ENCODE results near the gene BHLHE41.

BHLHE41 gene

GRCh38 chr12:26162174-26162573, 37.3 kb upstream of the BHLHE41 start:
- no peak for DNase-seq (ENCODE audit: low read depth)
- H3K4me3 ChIP-seq (ENCODE audit: low read depth, low read length) = no peak overlapping the region
- TF ChIP-seq CTCF (IDR thresholded peaks at IDR 0.05; ENCODE audit: insufficient read depth, low read depth, low read length, missing control alignments) = no peak

GRCh38 chr12:26158078-26158764, 33.4 kb upstream of the BHLHE41 start:
- DNase-seq (ENCODE audit: low read depth) = peak; percentile 78

GRCh38 chr12:26157001-26157400, 32.2 kb upstream of the BHLHE41 start:
- TF ChIP-seq CTCF (IDR thresholded peaks at IDR 0.05; ENCODE audit: insufficient read depth, low read depth, low read length, missing control alignments) = no peak
- DNase-seq (ENCODE audit: low read depth) = no peak
- peak overlapping the region; percentile 31; the same call in 1 of the 2 replicates for H3K4me3 ChIP-seq (ENCODE audit: low read depth, low read length)

More at GRCh38 chr12:26158078-26158764, 33.4 kb upstream of the BHLHE41 start:
- no peak overlapping the region for H3K4me3 ChIP-seq (ENCODE audit: low read depth, low read length)
- peak; percentile 12 for TF ChIP-seq CTCF (IDR thresholded peaks at IDR 0.05; ENCODE audit: insufficient read depth, low read depth, low read length, missing control alignments)

- peak overlapping the region; percentile 31 for H3K4me3 ChIP-seq (ENCODE audit: low read depth, low read length)
- no peak for TF ChIP-seq CTCF (IDR thresholded peaks at IDR 0.05; ENCODE audit: insufficient read depth, low read depth, low read length, missing control alignments)
- peak; percentile 96 for DNase-seq (ENCODE audit: low read depth)
Observed at GRCh38 chr12:26156201-26156871, 31.5 kb upstream of the BHLHE41 start.

- H3K4me3 ChIP-seq (ENCODE audit: low read depth, low read length) = no peak overlapping the region
- no peak for DNase-seq (ENCODE audit: low read depth)
- TF ChIP-seq CTCF (IDR thresholded peaks at IDR 0.05; ENCODE audit: insufficient read depth, low read depth, low read length, missing control alignments) = no peak
Observed at GRCh38 chr12:26153421-26154154, 28.8 kb upstream of the BHLHE41 start.

- no peak for DNase-seq (ENCODE audit: low read depth)
- no peak overlapping the region for H3K4me3 ChIP-seq (ENCODE audit: low read depth, low read length)
- no peak for TF ChIP-seq CTCF (IDR thresholded peaks at IDR 0.05; ENCODE audit: insufficient read depth, low read depth, low read length, missing control alignments)
Observed at GRCh38 chr12:26152507-26153102, 27.8 kb upstream of the BHLHE41 start.
